ENCODE results near the gene TARS2. TPM values are rescaled to one million over a fixed set of nuclear protein-coding genes. Genes with fewer than 3 reads are reported as not detected.

TARS2 gene
- total RNA-seq, 1 experiment from 2014 or later = 32.4 TPM

- DNase-seq (ENCODE audit: low read depth) = no peak
These were observed 49.9 kb downstream of the TARS2 start for GRCh38 chr1:150536836-150537731.

GRCh38 chr1:150537732-150538684, 50.8 kb downstream of the TARS2 start:
- DNase-seq (ENCODE audit: low read depth) = peak; percentile 32

GRCh38 chr1:150543500-150544143, 56.4 kb downstream of the TARS2 start:
- DNase-seq (ENCODE audit: low read depth) = no peak

GRCh38 chr1:150544204-150544603, 57.0 kb downstream of the TARS2 start:
- no peak for DNase-seq (ENCODE audit: low read depth)

GRCh38 chr1:150545486-150546032, 58.3 kb downstream of the TARS2 start:
- DNase-seq (ENCODE audit: low read depth) = no peak

- DNase-seq (ENCODE audit: low read depth) = no peak
These were observed 59.2 kb downstream of the TARS2 start for GRCh38 chr1:150546294-150546937.

- no peak for DNase-seq (ENCODE audit: low read depth)
These were observed 61.1 kb downstream of the TARS2 start for GRCh38 chr1:150548324-150548631.

GRCh38 chr1:150548632-150549495, 61.6 kb downstream of the TARS2 start, which contains the start of gene ADAMTSL4:
Gene ADAMTSL4, plus strand, starts transcription at chr1:150549408. Its CDS starts 2,881 bp downstream, at chr1:150552289.
- peak; percentile 75 for DNase-seq (ENCODE audit: low read depth)

- no peak for DNase-seq (ENCODE audit: low read depth)
These were observed 62.4 kb downstream of the TARS2 start for GRCh38 chr1:150549496-150550221.

- DNase-seq (ENCODE audit: low read depth) = peak; percentile 36
These were observed 63.2 kb downstream of the TARS2 start for GRCh38 chr1:150550222-150551050.

GRCh38 chr1:150551051-150551783, 64.0 kb downstream of the TARS2 start:
- DNase-seq (ENCODE audit: low read depth) = no peak

GRCh38 chr1:150551784-150552127, 64.5 kb downstream of the TARS2 start:
- DNase-seq (ENCODE audit: low read depth) = no peak

- peak; percentile 68 for DNase-seq (ENCODE audit: low read depth)
These were observed 65.1 kb downstream of the TARS2 start for GRCh38 chr1:150552128-150552910.

GRCh38 chr1:150552911-150553289, 65.7 kb downstream of the TARS2 start:
- DNase-seq (ENCODE audit: low read depth) = no peak

- no peak for DNase-seq (ENCODE audit: low read depth)
These were observed 66.3 kb downstream of the TARS2 start for GRCh38 chr1:150553392-150554085.

GRCh38 chr1:150554086-150554452, 66.8 kb downstream of the TARS2 start:
- DNase-seq (ENCODE audit: low read depth) = no peak

All from RPMI7951 (cell line).